B cell (primary cell): ENCODE measurements around the gene ZC2HC1B. TPM values are rescaled to one million over a fixed set of nuclear protein-coding genes. Genes with fewer than 3 reads are reported as not detected.

Source experiments
- ATAC-seq: fragments of 200-7000 bp; cut with Tn5 transposase; one replicate; pipeline ENCODE4 v1.10.0; 2021; ENCODE audit warnings: low read depth, mild to moderate bottlenecking, moderate number of reproducible peaks, moderate library complexity
- CTCF ChIA-PET: fragments of 350-600 bp; sonication (Branson Sonifier 250); formaldehyde crosslinking; loops from one replicate; lab custom pipeline; 2021; ENCODE audit warnings: antibody characterized with exemption, inconsistent platforms; lab: Charles Lee
- POLR2A ChIA-PET: fragments of 350-600 bp; sonication (Branson Sonifier 250); formaldehyde crosslinking; loops from one replicate; lab custom pipeline; 2021; ENCODE audit warnings: antibody characterized with exemption; lab: Charles Lee
- DNase-seq: peaks from one replicate; pipeline ENCODE4 v3.0.0; 2013
- H2AFZ ChIP-seq: 2 replicates; pipeline ENCODE4 v1.6.1; 2012; ENCODE audit warnings: mild to moderate bottlenecking, low read depth, low read length; ENCODE audit not compliant: insufficient read depth, poor library complexity, severe bottlenecking
- H3K27ac ChIP-seq, 2 donors: 1 replicate in 1 of 2; 2 replicates in 1 of 2; pipeline ENCODE4 v1.5.1; 2012 to 2013; ENCODE audit warnings: low read length in 2 of 2, mild to moderate bottlenecking in 2 of 2, moderate library complexity in 1 of 2
- H3K27me3 ChIP-seq, 4 experiments: fragments of 200-600 bp in 1 of 4; sonication (generic) in 1 of 4; replicated peaks in 1 of 4; 1 replicate in 2 of 4; 2 replicates in 2 of 4; pipeline versions ENCODE4 v1.6.1 to v1.7.0; 2013 to 2016; ENCODE audit warnings: low read length in 3 of 4, mild to moderate bottlenecking in 2 of 4, mixed read lengths in 1 of 4, moderate library complexity in 1 of 4; ENCODE audit not compliant: insufficient read depth in 4 of 4, control insufficient read depth in 3 of 4; ENCODE audit errors: control extremely low read depth in 1 of 4
- H3K36me3 ChIP-seq, 2 experiments: replicated peaks in 1 of 2; 1 replicate in 1 of 2; 2 replicates in 1 of 2; pipeline versions ENCODE4 v1.6.1 to v1.7.1; 2013; ENCODE audit warnings: low read length in 1 of 2; ENCODE audit not compliant: insufficient read depth in 2 of 2, control insufficient read depth in 1 of 2; ENCODE audit errors: control extremely low read depth in 1 of 2, extremely low read depth in 1 of 2
- H3K4me1 ChIP-seq, 2 donors: fragments of 200-600 bp in 1 of 2; sonication (generic) in 1 of 2; 1 replicate in 1 of 2; 2 replicates in 1 of 2; pipeline versions ENCODE4 v1.5.1 to v1.6.1; 2013 to 2017; ENCODE audit warnings: low read length in 2 of 2; ENCODE audit not compliant: control insufficient read depth in 2 of 2, insufficient read depth in 2 of 2
- H3K4me2 ChIP-seq: replicated peaks from 2 replicates; pipeline ENCODE3; 2012; ENCODE audit warnings: mild to moderate bottlenecking, low read depth, low read length; ENCODE audit not compliant: poor library complexity, severe bottlenecking
- H3K4me3 ChIP-seq, 5 experiments: fragments of 200-600 bp in 1 of 5; sonication (generic) in 1 of 5; 1 replicate in 3 of 5; 2 replicates in 2 of 5; pipeline versions ENCODE4 v1.5.1 to v1.7.0; 2011 to 2016; ENCODE audit warnings: low read length in 4 of 5, mild to moderate bottlenecking in 4 of 5, low read depth in 2 of 5, control low read depth in 1 of 5, moderate library complexity in 1 of 5; ENCODE audit not compliant: insufficient read depth in 1 of 5; ENCODE audit errors: control extremely low read depth in 1 of 5, extremely low read depth in 1 of 5
- H3K79me2 ChIP-seq: fragments of 200-600 bp; sonication (generic); one replicate; pipeline ENCODE4 v1.6.0; 2016; ENCODE audit warnings: low read length; ENCODE audit not compliant: control insufficient read depth, insufficient read depth
- H3K9ac ChIP-seq: fragments of 200-600 bp; sonication (generic); 2 replicates; pipeline ENCODE4 v1.6.1; 2017; ENCODE audit warnings: mild to moderate bottlenecking, low read length, moderate library complexity
- H3K9me3 ChIP-seq, 3 donors: one replicate each; pipeline versions ENCODE4 v1.6.1 to v1.7.1; 2013; ENCODE audit warnings: low read length in 2 of 3; ENCODE audit not compliant: control insufficient read depth in 2 of 3, insufficient read depth in 1 of 3; ENCODE audit errors: control extremely low read depth in 1 of 3
- H4K20me1 ChIP-seq: 2 replicates; pipeline ENCODE4 v1.6.0; 2012; ENCODE audit warnings: mild to moderate bottlenecking, low read length; ENCODE audit not compliant: insufficient read depth, control insufficient read depth, poor library complexity, severe bottlenecking
- H3K27ac Mint-ChIP-seq: one replicate; pipeline ENCODE4 v1.8.0; 2021; ENCODE audit warnings: mixed read lengths
- H3K27me3 Mint-ChIP-seq: one replicate; pipeline ENCODE4 v1.8.0; 2021; ENCODE audit warnings: mixed read lengths
- H3K4me1 Mint-ChIP-seq: one replicate; pipeline ENCODE4 v1.8.0; 2021; ENCODE audit warnings: mixed read lengths
- H3K4me3 Mint-ChIP-seq: one replicate; pipeline ENCODE4 v1.8.0; 2021; ENCODE audit warnings: mixed read lengths
- H3K9me3 Mint-ChIP-seq: one replicate; pipeline ENCODE4 v1.8.0; 2022; ENCODE audit warnings: mixed read lengths; ENCODE audit not compliant: insufficient read depth
- CTCF ChIP-seq: fragments of 200-600 bp; IDR thresholded peaks from one replicate; pipeline ENCODE4 v1.8.0; 2022; ENCODE audit warnings: antibody characterized with exemption, mild to moderate bottlenecking
- EZH2 ChIP-seq: IDR thresholded peaks from 2 replicates; pipeline ENCODE4 v1.6.1; 2012; ENCODE audit warnings: borderline replicate concordance, low read depth, mild to moderate bottlenecking, moderate library complexity, low read length; ENCODE audit not compliant: insufficient read depth, poor library complexity, severe bottlenecking
- WGBS: methylation state at CpG from one replicate; pipeline ENCODE4 v1.1.5; 2013; ENCODE audit warnings: missing lambda C conversion rate; ENCODE audit not compliant: insufficient coverage; 5-methylcytosine and 5-hydroxymethylcytosine counted together
- intact Hi-C: fragments of 100-400 bp; cut with micrococcal nuclease; formaldehyde crosslinking; loops from one replicate; pipeline ENCODE4 v1.10.0; 2022
- polyA plus RNA-seq: library from polyadenylated mRNA; depleted of rRNA; stranded (reverse); fragments of >200 nt; gene quantifications from 2 replicates; pipeline ENCODE4 v1.2.3, GENCODE V29; 2012
- total RNA-seq, 2 donors: library from RNA; stranded (reverse); fragments of 120-200 nt in 1 of 2; gene quantifications; 1 replicate in 1 of 2; 2 replicates in 1 of 2; pipeline versions ENCODE4 v1.2.3 to v1.2.4, GENCODE V29; 2013 to 2022

Gene ZC2HC1B
- total and polyA plus RNA-seq, 2 donors (not counting 1 experiment from before 2014, with no cell fraction given): 0.51 to 0.84 TPM

GRCh38 chr6:143836150-143836549, 28.1 kb upstream of the ZC2HC1B start:
- Histone ChIP-seq H3K79me2 (no peaks in the 10 kb centered on the region), H2AFZ (no peak overlapping the region), H3K9me3 (no peaks in the 10 kb centered on the region), H3K4me3 (no peak overlapping the region), H3K9ac (no peak overlapping the region), H3K27me3 (peaks cover 0 to 6% (median 0%) of the 10 kb centered on the region in 4 experiments), H3K36me3 (no peaks in the 10 kb centered on the region), H3K27ac (no peak overlapping the region), H4K20me1 (no peaks in the 10 kb centered on the region), H3K4me2 (no peak overlapping the region), H3K4me1 (no peaks in the 10 kb centered on the region)
- WGBS: no CpG with 5 or more reads among the region's 2 CpGs
- H3K9me3 Mint-ChIP-seq: no peaks in the 10 kb centered on the region
- ChIA-PET CTCF (no interaction called here), POLR2A (no interaction called here)
- TF ChIP-seq CTCF: no peak
- no peak for TF ChIP-seq EZH2
- H3K27ac Mint-ChIP-seq: no peak overlapping the region
- DNase-seq (no peak), ATAC-seq (no peak)
- intact Hi-C loops: no loop called here
- H3K4me1 Mint-ChIP-seq: no peaks in the 10 kb centered on the region
- H3K4me3 Mint-ChIP-seq: no peak overlapping the region
- H3K27me3 Mint-ChIP-seq: peaks cover 14% of the 10 kb centered on the region

GRCh38 chr6:143838395-143838794, 25.9 kb upstream of the ZC2HC1B start:
- ATAC-seq: no peak
- Mint-ChIP-seq H3K4me1 (peaks cover 6% of the 10 kb centered on the region), H3K27ac (no peak overlapping the region), H3K27me3 (peaks cover 14% of the 10 kb centered on the region), H3K4me3 (no peak overlapping the region), H3K9me3 (no peaks in the 10 kb centered on the region)
- intact Hi-C loops: no loop called here
- no peaks in the 10 kb centered on the region for H3K36me3 ChIP-seq
- H3K27me3 ChIP-seq: peaks cover 0 to 6% (median 0%) of the 10 kb centered on the region in 4 experiments
- H3K4me3 ChIP-seq: no peak overlapping the region
- no peaks in the 10 kb centered on the region for H3K9me3 ChIP-seq
- no peak overlapping the region for H3K9ac ChIP-seq
- no peak overlapping the region for H3K4me2 ChIP-seq
- no peaks in the 10 kb centered on the region for H4K20me1 ChIP-seq
- ChIA-PET POLR2A (no interaction called here), CTCF (no interaction called here)
- H3K79me2 ChIP-seq: peaks cover 5% of the 10 kb centered on the region
- H3K27ac ChIP-seq: no peak overlapping the region
- no peak for DNase-seq
- WGBS: 71% methylated on average over 1 of the region's 5 CpGs
- TF ChIP-seq EZH2 (no peak), CTCF (no peak)
- H2AFZ ChIP-seq: no peak overlapping the region
- peaks cover 4 to 6% of the 10 kb centered on the region in 2 donors for H3K4me1 ChIP-seq
